Dermis microvascular lymphatic vessel endothelial cell (primary cell): Measurements from ENCODE around the gene ZNF701. TPM values are rescaled to one million over a fixed set of nuclear protein-coding genes. Genes with fewer than 3 reads are reported as not detected.

Experiments used
- total RNA-seq: library from RNA; depleted of rRNA; stranded (reverse); fragments of >200 nt; gene quantifications from 2 replicates; pipeline ENCODE4 v1.2.1, GENCODE V29; 2014

The ZNF701 gene
- total RNA-seq, 1 donor from 2014 or later = 9.5 TPM

Other genes with a start within 250 kb of the ZNF701 start
- gene ZNF610, start 234.0 kb upstream of the ZNF701 start, total RNA-seq = 1.7 and 2.0 TPM in 2 replicates
- gene ZNF880, start 200.4 kb upstream of the ZNF701 start, total RNA-seq = 18.0 and 19.0 TPM in 2 replicates
- gene ZNF528, start 172.4 kb upstream of the ZNF701 start, total RNA-seq = 7.3 and 9.1 TPM in 2 replicates
- gene ZNF534, start 141.1 kb upstream of the ZNF701 start, total RNA-seq = not detected in 2 replicates
- 0.64 and 1.4 TPM in 2 replicates for gene ZNF578, start 116.7 kb upstream of the ZNF701 start, total RNA-seq
- 10.3 and 11.3 TPM in 2 replicates for gene ZNF808, start 42.6 kb upstream of the ZNF701 start, total RNA-seq
- 23.9 and 30.3 TPM in 2 replicates for gene ZNF83, start 68.1 kb downstream of the ZNF701 start, total RNA-seq
- 5.4 and 5.8 TPM in 2 replicates for gene ZNF611, start 164.8 kb downstream of the ZNF701 start, total RNA-seq
- 3.3 and 3.9 TPM in 2 replicates for gene ZNF600, start 216.5 kb downstream of the ZNF701 start, total RNA-seq